GM13976 (cell line): ENCODE results near the gene CAP2.
"Not testable (repeated sequence)": the region's sequence is repeated elsewhere in the genome, so short reads cannot be mapped to it uniquely, and the experiment has no call there.

Experiments
- DNase-seq: peaks from one replicate; pipeline ENCODE4 v3.0.0; 2012; ENCODE audit warnings: low spot score
- in situ Hi-C: fragments of 300-500 bp; cut with MboI; formaldehyde crosslinking; loops from one replicate; pipeline ENCODE4 v1.12.0; 2022; ENCODE audit warnings: low sequenced_read_pairs, mixed read lengths, inconsistent platforms; ENCODE audit not compliant: unreplicated experiment
- TF ChIP-seq, protein P1 (sequence below): IDR thresholded peaks from 2 replicates; pipeline ENCODE4 v1.5.1; 2012; ENCODE audit warnings: borderline replicate concordance, mild to moderate bottlenecking; ENCODE audit not compliant: insufficient read depth; ENCODE audit errors: extremely low read depth, missing control alignments, control extremely low read depth

CAP2 gene

DNA sequence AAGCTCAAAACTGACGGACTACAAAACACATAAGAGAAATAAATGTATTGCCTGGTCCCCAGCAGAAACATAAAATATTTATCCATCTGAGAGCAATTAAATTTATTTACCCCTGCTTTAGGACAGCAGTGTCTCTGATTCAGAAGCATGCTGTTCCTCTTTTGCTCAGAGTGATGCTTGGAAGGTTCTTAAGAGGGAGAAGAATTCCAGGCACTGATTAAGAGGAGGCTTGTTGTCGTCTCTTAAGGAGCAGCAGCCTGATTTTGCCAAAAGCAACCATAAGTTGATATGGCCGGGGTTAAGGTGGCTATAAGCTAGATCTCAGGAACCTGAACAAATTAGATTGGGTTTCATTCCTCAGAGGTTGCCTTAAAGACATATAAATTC, 25.8 kb downstream of the CAP2 start:
- TF ChIP-seq, protein P1, sequence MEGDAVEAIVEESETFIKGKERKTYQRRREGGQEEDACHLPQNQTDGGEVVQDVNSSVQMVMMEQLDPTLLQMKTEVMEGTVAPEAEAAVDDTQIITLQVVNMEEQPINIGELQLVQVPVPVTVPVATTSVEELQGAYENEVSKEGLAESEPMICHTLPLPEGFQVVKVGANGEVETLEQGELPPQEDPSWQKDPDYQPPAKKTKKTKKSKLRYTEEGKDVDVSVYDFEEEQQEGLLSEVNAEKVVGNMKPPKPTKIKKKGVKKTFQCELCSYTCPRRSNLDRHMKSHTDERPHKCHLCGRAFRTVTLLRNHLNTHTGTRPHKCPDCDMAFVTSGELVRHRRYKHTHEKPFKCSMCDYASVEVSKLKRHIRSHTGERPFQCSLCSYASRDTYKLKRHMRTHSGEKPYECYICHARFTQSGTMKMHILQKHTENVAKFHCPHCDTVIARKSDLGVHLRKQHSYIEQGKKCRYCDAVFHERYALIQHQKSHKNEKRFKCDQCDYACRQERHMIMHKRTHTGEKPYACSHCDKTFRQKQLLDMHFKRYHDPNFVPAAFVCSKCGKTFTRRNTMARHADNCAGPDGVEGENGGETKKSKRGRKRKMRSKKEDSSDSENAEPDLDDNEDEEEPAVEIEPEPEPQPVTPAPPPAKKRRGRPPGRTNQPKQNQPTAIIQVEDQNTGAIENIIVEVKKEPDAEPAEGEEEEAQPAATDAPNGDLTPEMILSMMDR = no peak
- in situ Hi-C loops = no loop called here
- DNase-seq = no peak

GRCh38 chr6:17420368-17420767, 27.0 kb downstream of the CAP2 start:
- TF ChIP-seq, protein P1 = no peak
- in situ Hi-C loops = no loop called here
- no peak for DNase-seq

- no peak for DNase-seq
- TF ChIP-seq, protein P1 = no peak
- in situ Hi-C loops = no loop called here
Observed at GRCh38 chr6:17421406-17421805, 28.0 kb downstream of the CAP2 start.

DNA sequence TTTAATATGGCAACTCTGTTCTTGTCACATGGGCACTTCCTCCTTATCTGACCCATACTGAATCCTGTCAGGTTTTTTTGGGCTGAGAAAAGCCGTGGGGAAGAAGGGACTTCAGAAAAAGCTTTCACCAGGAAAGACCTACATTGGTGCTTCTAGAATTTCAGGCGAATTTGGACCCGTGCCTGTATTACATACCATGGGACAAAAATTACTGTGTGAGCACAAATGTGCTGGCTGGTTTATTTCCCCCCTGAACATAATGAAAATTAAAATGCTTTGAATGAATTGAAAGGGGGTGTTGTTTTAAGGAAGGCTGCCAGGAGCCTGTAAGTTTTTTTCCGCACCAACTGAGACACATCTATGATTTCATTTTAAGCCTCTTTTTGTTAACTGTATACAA, 29.6 kb downstream of the CAP2 start:
- in situ Hi-C loops = no loop called here
- DNase-seq = no peak
- TF ChIP-seq, protein P1 = no peak

GRCh38 chr6:17427062-17427461, 33.7 kb downstream of the CAP2 start:
- in situ Hi-C loops = no loop called here
- TF ChIP-seq, protein P1 = no peak
- no peak for DNase-seq

GRCh38 chr6:17427617-17428016, 34.2 kb downstream of the CAP2 start:
- TF ChIP-seq, protein P1 = no peak
- in situ Hi-C loops = no loop called here
- no peak for DNase-seq

GRCh38 chr6:17428595-17429120, 35.3 kb downstream of the CAP2 start:
- DNase-seq, in situ Hi-C loops: not testable (repeated sequence)
